ENCODE data around the gene ALOX5AP.

DNA sequence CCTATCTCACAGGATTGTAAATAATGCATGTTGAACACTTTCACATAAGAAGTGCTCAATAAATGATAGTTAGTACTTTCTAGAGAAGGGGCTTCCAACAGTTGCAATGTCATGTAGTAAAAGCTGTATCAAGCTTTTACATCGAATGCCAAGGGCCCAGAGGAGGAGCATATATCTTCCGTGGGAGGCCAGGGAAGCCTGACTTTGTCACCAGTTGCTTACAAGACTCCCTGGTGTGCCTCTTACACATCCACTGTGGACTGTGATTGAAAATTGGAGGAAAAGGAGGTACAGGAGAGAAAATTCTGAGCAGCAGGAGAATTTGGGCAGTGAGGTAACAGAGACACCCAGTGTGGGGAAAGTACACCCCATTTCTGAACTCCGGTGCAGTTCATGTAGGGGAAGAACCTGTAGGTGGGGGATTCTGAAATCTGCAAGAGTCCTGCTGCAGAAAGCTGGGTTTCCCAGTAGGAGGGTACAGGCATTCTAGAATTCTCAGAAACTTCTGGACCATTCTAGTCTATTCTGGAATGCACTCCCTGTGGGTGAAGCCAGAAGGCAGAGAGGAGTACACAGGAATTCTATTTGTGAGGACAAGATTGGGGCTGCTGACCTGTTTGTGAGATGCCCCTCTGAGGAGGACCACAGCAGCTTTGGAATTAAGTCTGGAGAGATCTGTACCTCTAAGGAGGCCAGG is 54.0 kb downstream of the ALOX5AP start:
- TF ChIP-seq, protein P1, sequence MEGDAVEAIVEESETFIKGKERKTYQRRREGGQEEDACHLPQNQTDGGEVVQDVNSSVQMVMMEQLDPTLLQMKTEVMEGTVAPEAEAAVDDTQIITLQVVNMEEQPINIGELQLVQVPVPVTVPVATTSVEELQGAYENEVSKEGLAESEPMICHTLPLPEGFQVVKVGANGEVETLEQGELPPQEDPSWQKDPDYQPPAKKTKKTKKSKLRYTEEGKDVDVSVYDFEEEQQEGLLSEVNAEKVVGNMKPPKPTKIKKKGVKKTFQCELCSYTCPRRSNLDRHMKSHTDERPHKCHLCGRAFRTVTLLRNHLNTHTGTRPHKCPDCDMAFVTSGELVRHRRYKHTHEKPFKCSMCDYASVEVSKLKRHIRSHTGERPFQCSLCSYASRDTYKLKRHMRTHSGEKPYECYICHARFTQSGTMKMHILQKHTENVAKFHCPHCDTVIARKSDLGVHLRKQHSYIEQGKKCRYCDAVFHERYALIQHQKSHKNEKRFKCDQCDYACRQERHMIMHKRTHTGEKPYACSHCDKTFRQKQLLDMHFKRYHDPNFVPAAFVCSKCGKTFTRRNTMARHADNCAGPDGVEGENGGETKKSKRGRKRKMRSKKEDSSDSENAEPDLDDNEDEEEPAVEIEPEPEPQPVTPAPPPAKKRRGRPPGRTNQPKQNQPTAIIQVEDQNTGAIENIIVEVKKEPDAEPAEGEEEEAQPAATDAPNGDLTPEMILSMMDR (IDR thresholded peaks at IDR 0.05) = no peak
- TF ChIP-seq POLR2A (IDR thresholded peaks at IDR 0.05) = no peak
- no peak for TF ChIP-seq EP300 (IDR thresholded peaks at IDR 0.05)
- TF ChIP-seq POLR2AphosphoS5 (IDR thresholded peaks at IDR 0.05) = no peak

All from upper lobe of left lung (tissue), 4 donors.